Inflammatory macrophage (primary cell): Measurements from ENCODE around the gene BAG1.

Experiments
- DNase-seq, 2 donors: peaks; one replicate each; pipeline ENCODE4 v3.0.0-alpha.2; 2020 to 2022

BAG1 gene

DNA sequence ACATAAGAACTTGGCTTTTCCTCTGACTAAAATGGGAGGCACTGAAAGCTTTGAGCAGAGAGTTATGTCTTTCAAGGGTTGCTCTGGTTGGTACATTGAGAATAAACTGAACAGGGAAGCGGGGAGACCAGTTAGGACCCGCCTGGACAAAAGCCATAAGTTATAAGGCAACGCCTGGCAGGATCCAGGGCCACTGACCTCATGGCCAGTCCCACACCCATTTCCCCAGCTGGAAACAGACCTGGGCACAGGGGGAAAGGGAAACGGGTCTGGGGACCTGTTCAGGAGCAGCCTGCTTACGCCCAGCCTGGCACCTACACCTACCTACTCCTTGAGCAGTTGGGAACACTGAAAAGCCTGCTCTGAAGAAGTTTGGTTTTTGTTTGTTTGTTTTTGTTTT lies 23.2 kb downstream of the BAG1 start:
- no peak for DNase-seq

DNA sequence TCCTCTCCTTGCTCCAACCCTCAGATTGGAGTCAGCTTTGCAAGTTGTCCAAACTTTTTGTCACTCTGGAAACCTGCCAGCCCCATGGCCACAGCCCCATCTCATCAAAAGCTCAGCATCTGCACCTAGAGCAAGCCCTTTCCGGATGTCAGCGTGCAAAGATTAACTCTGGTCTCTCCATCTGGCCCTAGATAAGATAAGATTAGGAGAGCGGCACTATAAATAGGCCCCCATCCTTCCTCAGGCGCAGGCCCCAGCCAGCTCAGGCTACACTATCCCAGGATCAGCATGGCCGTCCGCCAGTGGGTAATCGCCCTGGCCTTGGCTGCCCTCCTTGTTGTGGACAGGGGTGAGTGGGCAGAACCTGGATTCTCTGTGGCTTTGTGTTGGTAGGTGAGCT lies 24.6 kb downstream of the BAG1 start, which contains the start of gene SPINK4:
TSS of gene SPINK4 (plus strand) at position 247 of the 400 bp plus-strand sequence. CDS start at position 289, 42 bp downstream.
- no peak for DNase-seq

DNA sequence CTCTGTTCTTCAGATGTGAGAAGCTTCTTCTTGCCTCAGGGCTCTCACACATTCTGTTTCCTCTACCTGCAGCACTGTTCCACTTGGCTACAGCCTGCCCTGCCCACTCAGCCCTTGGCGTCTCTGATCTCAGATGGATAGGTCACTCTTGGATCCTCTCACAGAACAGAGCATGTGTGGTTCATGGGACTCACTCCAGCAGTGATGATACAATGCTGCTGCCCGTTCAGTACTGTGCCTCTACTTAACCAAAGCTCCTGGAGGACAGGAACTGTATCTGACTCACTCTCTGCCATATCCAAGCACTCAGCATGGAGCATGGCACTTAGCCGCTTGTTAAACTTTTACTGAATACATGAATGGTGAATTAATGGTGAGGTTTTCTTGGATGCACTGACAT lies 27.9 kb downstream of the BAG1 start:
- no peak for DNase-seq

DNA sequence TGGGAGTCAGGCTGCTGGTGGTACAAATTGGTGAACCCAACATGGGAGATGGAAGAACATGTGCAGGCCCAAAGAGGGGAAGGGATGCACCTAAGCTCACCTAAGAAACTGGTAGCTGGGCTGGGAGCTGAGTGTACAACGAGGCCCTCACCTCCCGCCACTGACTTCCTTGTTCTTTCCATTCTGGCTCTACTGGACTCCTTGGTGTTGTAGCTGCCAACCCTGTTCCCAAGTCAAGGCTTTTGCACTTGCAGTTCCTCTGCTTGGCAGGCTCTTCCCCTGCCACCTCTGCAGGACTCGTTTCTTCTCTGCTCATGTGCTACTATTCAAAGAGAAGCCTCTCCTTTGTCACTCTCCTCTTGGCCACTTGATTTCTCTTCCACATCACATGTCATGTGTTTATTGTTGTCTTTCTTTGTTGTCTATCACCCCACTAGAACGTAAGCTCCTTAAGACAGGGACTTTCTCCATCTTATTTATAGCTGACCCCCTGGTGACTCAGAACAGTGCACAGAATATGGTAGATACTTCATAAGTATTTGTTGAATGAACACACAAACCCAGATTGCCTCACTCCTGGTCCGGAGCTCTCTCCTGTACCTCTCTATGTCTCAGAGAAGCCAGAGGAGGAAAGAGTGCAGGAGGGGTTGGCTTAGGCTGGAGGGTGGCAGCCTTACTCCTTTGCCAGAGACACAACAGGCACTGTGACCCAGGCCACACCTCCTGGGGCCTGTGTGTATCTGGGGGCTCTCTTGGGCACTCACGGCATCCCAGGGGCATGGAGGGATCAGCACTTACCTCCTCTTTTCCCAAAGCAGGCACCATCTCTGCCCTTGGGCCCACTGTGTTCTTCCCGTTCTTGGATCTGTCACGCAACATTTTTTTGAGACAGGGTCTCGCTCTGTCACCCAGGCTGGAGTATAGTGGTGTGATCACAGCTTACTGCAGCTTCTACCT lies 29.7 kb downstream of the BAG1 start:
- DNase-seq: no peak

DNA sequence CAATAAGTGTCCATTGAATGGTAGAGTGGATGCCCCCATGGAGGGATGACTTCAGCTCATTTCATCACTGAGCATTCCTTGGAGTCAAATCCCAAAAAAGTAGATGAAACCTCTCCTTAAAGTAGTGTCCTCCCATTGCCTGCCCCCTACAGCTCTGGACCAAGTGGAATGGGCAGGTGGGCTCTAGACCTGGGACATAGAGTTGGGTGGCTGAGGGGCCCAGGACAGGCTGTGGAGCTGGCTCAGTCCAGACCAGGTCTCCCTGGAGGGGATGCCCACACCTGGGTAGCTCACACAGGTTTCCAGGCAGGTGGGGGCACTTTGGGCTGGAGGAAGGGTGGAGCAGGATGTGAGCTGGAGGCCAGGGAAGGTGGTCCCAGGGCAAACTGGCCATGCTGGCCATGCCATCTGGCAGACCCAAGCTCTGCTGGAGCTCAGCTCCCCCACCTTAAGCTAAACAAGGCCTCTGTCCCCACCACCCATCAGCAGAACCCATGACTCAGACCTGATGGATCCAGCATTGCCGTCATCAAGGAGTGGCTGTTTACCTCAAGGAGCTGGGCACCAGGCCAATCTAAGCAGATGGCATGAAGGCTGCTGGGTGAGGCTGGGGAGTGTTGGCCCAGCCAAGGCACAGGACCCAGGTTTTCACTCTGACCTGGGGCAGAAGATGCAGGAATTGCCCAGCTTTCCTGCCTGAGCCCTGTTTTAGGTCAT lies 30.7 kb downstream of the BAG1 start:
- no peak for DNase-seq

DNA sequence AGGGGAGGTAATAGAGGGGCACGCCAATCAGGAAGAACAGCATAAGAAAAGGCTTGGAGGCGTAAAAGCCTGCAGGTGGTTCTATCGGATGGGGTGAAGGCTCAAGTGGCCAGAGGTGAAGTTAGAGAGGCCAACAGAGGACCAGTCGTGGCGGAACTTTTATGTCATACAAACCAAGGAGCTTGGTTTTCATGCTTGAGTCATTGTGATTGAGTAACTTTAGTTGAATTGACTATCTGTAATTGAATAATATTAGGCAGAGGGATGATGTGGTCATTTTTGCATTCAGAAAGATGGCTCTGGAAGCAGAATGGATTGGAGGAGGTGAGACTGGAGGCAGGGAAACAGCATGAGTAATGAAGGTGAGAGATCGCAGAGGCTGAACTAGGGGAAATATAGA lies 31.7 kb downstream of the BAG1 start:
- no peak for DNase-seq

DNA sequence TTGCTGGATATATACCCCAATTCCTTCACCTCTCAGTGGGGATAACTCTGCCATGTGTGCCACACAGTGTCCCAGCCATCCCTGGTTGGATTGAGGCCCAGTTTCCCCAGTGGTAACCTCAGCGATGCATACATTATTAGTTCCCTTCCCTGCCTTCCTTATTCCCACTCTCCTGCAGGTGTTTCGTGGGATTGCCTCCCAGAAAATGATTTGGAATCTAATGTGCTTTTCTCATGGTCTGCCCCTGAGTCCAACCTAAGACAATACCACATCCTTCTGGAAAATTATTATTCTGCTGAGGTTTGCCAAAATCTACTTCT lies 32.9 kb downstream of the BAG1 start:
- DNase-seq: no peak

DNA sequence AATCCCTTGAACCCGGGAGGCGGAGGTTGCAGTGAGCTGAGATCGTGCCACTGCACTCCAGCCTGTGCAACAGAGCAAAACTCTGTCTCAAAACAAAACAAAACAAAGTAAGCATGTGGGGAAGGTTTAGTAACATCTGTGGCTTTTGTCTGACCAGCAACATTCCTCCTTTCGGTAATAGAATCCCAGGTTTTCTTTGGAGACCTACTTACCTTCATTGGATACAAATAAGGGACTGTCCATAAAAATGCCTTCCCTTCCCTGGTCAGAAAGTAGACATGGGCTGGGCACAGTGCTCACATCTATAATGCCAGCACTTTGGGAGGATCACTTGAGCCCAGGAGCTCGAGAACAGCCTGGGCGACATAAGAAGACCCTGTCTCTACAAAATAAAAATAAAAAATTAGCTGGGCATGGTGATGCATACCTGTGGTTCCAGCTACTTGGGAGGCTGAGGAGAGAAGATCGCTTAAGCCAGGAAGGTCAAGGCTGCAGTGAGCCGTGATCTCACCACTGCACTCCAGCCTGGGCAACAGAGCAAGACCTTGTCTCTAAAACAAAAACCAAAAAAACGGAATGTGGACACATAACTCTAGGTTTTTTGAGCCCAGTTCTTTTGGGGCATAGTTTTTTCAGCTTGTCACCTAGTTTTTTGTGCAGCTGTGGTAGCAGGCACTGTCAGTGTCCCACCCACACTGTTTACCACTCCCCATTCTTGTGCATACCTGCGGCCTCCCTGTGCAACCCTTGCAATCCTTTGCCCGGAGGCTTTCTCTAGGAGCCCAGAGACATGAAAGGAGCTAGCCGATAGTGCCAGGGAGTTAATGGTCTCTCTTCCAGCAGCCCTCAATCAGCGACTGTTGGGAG lies 33.5 kb downstream of the BAG1 start:
- DNase-seq: no peak

DNA sequence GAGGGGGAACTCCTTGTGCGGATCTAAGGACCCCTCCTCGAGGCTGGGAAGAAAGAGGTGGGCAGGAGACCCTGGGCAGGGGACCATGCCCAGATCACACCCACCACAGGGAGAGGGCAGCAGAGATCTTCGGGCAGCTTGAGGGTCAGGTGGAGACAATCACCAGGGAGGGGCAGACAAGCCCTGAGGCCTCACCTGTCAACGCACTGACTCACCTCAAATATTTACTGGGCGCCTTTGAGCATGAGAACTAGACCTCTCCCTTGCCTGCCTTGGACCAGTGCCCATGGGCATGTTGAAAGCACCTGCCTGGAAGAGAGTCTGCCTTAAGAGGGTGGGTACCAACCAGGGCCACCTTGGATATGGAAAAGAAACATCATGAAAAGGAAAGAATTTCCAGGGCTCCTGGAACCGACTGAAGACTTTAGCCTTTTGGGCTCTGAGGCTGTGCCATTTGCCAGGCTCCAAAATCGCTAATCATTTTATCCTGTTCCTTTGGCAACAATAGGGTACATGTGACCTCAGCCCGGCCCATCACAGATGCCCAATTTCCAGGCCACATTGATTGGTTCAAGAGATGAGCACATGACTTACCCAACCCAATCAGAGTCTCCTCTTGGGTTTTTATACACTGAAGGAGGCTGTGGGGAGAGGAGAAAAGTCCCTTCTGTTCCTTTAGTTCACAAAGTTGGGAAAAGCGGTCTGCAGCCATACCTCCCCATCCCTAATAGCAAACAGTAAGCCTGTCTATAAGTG lies 35.0 kb downstream of the BAG1 start:
- DNase-seq: no peak

DNA sequence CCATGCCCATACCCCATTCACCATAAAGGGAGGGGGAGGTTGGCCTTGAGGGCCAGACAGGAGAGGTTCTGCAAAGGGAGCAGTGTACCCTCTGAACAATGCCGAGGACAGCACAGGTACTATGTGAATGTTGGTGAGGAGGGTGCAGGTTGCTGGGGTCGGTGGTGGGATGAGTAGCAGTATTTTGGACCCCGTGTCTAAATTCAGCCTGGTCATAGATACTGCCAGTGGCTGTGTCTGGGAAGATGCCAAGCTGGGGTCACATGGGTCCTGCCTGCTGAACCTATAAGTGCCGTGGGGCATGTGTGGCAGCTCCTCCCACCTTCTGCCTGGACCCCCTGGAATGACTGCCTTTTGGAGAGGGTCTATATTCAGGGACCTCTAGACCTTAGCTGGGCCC lies 35.9 kb downstream of the BAG1 start:
- DNase-seq: no peak

DNA sequence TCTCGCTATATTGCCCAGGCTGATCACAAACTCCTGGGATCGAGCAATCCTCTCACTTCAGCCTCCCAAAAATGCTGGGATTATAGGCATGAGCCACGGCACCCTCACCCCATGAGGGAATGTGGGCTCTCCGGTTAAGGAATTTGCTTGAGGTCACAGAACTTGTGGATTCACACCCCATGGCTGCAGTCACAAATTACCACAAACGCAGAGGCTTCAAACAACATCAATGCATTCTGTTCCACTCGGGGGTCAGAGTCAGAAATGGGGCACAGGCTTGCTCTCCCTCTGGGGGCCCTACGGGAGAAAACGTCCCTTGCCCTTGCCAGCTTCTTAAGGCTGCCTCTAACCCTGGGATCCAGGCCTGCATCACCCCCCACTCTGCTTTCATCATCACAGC lies 36.8 kb downstream of the BAG1 start:
- no peak for DNase-seq

DNA sequence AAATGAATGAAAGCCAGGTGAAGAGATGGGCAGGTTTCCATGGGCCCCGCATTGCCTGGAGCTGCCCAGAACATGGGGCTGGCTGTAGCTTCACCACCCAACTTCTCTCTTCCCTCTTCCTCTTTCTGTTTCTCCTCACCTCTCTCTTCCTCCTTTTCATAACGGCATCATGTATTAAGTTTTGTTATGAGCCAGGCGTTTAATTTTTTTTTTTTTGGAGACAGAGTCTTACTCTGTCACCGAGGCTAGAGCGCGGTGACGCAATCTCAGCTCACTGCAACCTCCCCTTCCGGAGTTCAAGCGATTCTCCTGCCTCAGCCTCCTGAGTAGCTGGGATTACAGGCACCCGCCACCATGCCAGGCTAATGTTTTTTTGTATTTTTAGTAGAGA lies 37.5 kb downstream of the BAG1 start:
- DNase-seq: peak; percentile 71 to 92

DNA sequence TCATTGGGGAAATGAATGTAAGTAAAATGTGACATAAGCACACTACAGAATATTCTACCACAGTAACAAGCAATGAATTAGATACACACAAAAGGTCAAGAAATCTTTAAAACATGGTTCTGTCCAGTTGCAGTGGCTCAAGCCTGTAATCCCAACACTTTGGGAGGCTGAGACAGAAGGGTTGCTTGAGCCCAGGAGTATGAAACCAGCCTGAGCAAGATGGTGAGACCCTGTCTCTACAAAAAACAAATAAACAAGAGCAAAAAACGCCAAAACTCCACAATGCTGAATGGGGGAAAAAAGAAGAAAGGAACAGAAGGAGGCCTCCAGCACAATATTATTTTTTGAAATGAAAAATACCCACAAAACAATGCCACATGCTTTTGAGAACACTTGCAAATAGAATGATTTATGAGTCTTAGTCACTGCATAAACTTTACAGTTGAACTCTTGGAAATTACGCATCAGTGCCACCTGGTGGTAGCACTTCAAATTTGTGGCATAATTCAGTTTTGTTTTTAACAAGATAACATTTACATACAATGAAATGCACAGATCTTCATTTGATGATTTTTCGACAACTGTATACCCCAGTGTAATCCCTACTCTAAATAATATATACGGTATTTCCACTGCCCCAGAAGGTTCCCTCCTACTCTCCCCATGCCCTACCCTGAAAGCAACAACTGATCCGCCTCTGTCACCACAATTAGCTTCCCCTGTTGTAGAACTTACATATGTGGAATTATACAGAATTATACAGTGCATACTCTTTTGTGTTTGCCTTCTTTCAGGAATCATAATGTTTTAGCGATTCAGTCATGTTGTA lies 39.0 kb downstream of the BAG1 start:
- DNase-seq: peak; percentile 74 to 86

DNA sequence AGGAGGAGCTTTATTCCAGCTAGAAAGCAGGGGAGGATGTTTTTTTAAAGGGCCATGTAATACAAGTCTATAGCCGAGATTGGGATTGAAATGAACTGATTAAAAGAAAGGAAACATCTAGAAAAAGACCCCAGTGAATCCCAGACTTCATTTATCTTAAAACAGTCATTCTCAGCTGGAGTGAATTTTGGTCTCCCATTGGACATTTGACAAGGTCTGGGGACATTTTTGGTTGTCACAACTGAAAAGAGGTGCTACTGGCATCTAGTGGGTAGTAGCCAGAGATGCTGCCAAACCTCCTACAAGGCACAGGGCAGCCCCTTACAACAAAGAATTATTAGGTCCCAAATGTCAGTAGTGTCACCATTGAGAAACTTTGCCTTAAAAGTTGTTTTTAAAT lies 40.8 kb downstream of the BAG1 start:
- peak in 1 of 2 donors; percentile 11 for DNase-seq

DNA sequence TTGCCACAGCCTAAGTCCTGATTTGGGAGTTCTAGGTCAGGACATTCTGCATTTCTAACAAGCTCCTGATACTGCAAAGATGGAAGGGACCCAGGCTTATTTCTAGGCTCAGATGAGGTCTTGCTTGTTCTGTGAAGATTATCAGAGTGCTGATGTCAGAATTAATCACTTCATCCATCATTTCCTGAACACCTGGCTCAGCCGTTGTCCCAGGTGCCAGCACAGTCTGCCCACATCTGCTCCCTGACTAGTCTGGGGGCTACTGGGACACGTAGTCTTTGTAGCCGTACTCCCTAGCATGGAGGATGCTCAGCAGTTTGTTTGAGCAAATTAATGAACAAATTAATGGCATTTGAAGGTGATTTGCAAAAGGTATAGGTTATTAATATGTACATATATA lies 42.5 kb downstream of the BAG1 start:
- no peak for DNase-seq

DNA sequence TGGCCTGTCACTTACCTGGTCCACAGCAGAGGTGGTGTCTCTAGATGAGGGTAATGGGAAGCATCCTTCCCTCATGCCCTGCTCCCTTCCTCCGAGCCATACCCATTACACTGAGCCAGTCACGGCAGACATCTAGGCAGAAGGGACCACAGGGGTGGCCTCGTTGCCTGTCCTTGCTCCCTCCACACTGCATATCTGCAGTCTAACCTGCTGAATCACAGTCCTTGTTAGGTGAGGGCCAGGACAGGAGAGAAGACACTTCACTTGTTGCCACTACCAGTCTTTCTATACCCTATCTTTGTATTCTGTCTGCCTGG lies 43.0 kb downstream of the BAG1 start:
- no peak for DNase-seq

DNA sequence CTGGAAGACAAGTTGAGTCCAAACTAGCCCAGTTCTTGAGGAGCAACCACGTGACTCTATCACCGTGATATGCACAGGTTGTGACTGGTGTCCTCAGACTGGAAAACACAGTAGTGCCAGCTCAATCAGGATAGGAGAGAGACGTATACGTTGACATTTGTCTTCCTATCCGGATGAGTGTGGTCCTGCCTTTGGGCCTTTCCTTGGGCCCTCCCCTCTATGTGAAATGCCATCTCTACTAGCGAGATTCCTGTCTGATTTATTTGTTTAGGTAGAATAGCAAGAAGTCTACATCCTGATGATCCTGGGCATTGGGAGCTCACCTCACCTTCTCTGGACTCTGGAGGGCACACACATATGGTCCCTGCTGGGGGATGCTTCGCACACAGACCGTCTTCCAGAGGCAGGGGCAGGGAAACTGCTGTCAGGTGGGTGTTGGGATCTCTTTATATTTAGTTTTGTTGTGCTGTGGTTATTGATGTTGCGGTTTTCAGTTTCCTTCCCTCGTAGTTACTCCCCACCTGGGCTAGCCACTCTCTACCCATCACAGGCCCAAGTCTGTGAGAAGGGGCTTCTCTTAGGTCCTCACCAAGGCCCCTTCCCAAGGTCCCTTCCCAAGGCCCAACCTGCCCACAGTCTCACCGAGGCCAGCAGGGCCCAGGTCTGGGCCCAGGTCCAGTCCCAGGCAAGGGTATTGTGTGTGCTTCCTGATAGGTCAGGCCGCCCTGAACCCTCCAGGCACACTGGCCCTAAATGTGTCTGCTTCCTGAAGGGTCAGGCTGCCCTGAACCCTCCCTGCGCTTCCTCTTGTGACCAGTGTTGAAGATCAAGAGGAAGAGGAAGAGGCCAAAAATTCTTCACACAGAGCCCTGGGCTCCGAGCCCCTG lies 43.6 kb downstream of the BAG1 start:
- peak; percentile 39 to 49 for DNase-seq

DNA sequence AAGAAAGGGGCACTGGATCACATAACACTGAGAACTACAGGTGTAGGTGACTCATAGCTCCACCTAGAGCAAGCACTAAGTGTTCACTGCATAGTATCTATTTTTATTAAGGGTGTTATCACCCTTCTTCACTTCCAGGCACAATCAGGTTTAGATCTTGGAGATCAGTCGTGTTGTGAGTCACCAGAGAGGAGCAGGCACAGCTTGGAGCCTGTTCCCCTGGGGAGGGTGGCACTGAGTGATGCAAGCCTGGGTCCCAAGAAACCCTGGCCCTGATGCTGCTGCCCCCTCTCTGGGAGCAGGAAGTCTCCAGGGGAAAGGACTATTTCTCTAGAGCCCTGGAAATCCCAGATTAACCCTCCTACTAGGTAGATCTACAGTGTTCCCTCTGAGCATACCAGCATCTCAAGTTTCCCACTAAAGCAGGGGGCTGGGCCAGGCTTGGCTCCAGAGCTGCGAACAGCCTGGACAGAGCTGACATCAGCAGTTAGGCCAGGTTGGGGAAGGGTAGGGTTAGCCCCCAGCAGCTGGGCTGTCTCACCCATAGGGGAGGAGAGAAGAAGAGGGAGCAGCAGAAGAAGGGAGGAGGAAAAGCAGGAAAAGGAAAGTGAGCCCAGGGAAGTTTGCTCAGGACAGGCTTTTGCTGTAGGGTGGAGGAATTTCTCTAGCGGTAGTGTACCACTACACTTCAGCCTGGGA lies 52.7 kb downstream of the BAG1 start:
- DNase-seq: no peak

DNA sequence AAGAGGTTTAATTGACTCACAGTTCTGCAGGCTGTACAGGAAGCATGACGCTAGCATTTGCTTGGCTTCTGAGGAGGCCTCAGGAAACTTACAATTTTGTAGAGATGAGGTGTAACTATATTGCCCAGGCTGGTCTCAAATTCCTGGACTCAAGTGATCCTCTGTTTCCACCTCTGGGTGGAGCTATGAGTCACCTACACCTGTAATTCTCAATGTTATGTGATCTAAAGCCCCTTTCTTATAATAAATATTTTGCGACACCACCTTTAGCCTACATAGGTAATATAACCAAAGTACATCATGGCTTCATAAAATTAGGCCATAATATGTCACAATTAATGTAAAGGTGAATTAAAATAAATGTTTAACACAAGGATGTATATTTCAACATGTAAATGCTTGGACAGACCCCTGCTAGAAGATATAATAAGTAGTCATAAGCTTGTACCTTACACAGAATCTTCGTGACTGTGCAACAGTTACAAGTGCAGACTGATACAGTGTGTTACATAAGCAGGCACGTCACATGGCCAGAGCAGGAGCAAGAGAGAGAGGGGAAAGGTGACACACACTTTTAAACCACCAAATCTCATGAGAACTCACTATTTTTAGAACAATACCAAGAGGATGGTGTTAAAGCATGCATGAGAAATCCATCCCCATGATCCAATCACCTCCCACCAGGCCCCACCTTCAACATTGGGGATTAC lies 54.3 kb downstream of the BAG1 start:
- no peak for DNase-seq
